Adrenal gland (tissue), 5 donors: ENCODE data around the gene NUTM1.

ENCODE experiments used
- POLR2A ChIP-seq, 2 donors: fragments of 450-650 bp; IDR thresholded peaks; one replicate each; pipeline ENCODE4 v1.6.1; 2017; ENCODE audit warnings: antibody characterized with exemption in 2 of 2, mild to moderate bottlenecking in 2 of 2, moderate library complexity in 1 of 2
- TF ChIP-seq, protein P1 (sequence below), 6 experiments: fragments of 450-650 bp in 4 of 6; fragments of 200-600 bp in 2 of 6; sonication (generic) in 1 of 6; IDR thresholded peaks; 1 replicate in 5 of 6; 2 replicates in 1 of 6; pipeline versions ENCODE4 v1.5.1 to v1.8.0; 2016 to 2021; ENCODE audit warnings: antibody characterized with exemption in 6 of 6, mild to moderate bottlenecking in 2 of 6, moderate library complexity in 1 of 6
- donor health status: DM: no; HTN: no; CAD: no.

DNA sequence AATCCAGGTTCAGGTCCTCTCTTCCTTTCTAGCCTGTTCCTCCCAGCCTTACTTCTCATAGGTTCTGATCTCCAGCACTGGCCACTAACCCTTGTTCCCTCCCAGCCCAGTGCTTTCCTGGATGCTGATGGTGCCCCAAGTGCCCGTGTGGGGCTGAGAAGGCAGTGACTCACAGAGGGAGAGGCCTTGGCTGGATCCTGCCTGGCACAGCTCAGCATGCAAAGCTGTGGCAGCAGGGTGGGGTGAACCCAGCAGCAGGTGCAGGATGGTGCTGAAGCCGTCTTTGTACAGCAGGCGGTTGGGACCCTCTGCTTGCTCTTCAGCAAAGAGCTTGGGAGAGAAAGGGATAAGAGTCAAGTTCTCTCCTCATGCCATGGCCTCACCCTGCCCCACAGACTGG lies 16.3 kb downstream of the NUTM1 start:
- TF ChIP-seq, protein P1, sequence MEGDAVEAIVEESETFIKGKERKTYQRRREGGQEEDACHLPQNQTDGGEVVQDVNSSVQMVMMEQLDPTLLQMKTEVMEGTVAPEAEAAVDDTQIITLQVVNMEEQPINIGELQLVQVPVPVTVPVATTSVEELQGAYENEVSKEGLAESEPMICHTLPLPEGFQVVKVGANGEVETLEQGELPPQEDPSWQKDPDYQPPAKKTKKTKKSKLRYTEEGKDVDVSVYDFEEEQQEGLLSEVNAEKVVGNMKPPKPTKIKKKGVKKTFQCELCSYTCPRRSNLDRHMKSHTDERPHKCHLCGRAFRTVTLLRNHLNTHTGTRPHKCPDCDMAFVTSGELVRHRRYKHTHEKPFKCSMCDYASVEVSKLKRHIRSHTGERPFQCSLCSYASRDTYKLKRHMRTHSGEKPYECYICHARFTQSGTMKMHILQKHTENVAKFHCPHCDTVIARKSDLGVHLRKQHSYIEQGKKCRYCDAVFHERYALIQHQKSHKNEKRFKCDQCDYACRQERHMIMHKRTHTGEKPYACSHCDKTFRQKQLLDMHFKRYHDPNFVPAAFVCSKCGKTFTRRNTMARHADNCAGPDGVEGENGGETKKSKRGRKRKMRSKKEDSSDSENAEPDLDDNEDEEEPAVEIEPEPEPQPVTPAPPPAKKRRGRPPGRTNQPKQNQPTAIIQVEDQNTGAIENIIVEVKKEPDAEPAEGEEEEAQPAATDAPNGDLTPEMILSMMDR (IDR thresholded peaks at IDR 0.05): no peak
- TF ChIP-seq POLR2A (IDR thresholded peaks at IDR 0.05): no peak
